GM12878 (cell line): ENCODE results near the gene ECI1. TPM values are rescaled to one million over a fixed set of nuclear protein-coding genes. Genes with fewer than 3 reads are reported as not detected.

ENCODE experiments used
- ATAC-seq: fragments of 200-7000 bp; cut with Tn5 transposase; 3 replicates; pipeline ENCODE4 v1.9.1; 2020; ENCODE audit warnings: mild to moderate bottlenecking, moderate library complexity
- BruUV-seq: library from RNA; stranded (reverse); fragments of 400-500 nt; replicated peaks from 2 replicates; lab custom pipeline; 2021; lab: Mats Ljungman, UMichigan
- CTCF ChIA-PET: fragments of 300-600 bp; sonication (Branson Sonifier 250); formaldehyde crosslinking; extraction: SDS; loops from one replicate; lab custom pipeline; 2021; ENCODE audit warnings: inconsistent platforms; lab: Yijun Ruan, JAX
- POLR2A ChIA-PET: fragments of 350-600 bp; formaldehyde crosslinking; extraction: SDS; loops from one replicate; lab custom pipeline; 2021; ENCODE audit warnings: inconsistent platforms; lab: Charles Lee
- RAD21 ChIA-PET: fragments of 300-600 bp; sonication (Branson Sonifier 250); formaldehyde crosslinking; loops from one replicate; lab custom pipeline; 2023; ENCODE audit warnings: antibody characterized with exemption; ENCODE audit not compliant: unreplicated experiment; lab: Charles Lee
- SMC1A ChIA-PET: fragments of 300-600 bp; sonication (Branson Sonifier 250); formaldehyde crosslinking; loops from one replicate; lab custom pipeline; 2023; ENCODE audit not compliant: unreplicated experiment, uncharacterized antibody; lab: Charles Lee
- DNase-seq: peaks from one replicate; pipeline ENCODE4 v3.0.0-alpha.2; 2011; ENCODE audit warnings: low read depth, low spot score
- FAIRE-seq: peaks from 3 replicates; lab custom pipeline; 2011; peaks lifted over from hg19 to GRCh38; lab: Jason Lieb, UNC
- H2AFZ ChIP-seq: 2 replicates; pipeline ENCODE4 v1.6.0; 2011; ENCODE audit warnings: low read depth, low read length, control low read depth; ENCODE audit not compliant: control insufficient read depth
- H3K27ac ChIP-seq: 2 replicates; pipeline ENCODE4 v1.5.1; 2011; ENCODE audit warnings: control low read depth; ENCODE audit not compliant: control insufficient read depth, insufficient read depth
- H3K27me3 ChIP-seq, 2 experiments: replicated peaks in 1 of 2; 2 replicates each; pipeline versions ENCODE4 v1.6.0 to v1.6.1; 2011; ENCODE audit warnings: low read length in 1 of 2; ENCODE audit not compliant: control insufficient read depth in 2 of 2, insufficient read depth in 2 of 2
- H3K36me3 ChIP-seq, 2 experiments: 2 replicates each; pipeline ENCODE4 v1.5.1; 2011; ENCODE audit warnings: low read length in 1 of 2; ENCODE audit not compliant: control insufficient read depth in 2 of 2, insufficient read depth in 2 of 2
- H3K4me1 ChIP-seq: 2 replicates; pipeline ENCODE4 v1.6.1; 2011; ENCODE audit warnings: mild to moderate bottlenecking, low read length, moderate library complexity, mixed read lengths; ENCODE audit not compliant: control insufficient read depth, insufficient read depth
- H3K4me2 ChIP-seq: 2 replicates; pipeline ENCODE4 v1.6.0; 2011; ENCODE audit warnings: control low read depth; ENCODE audit not compliant: control insufficient read depth, insufficient read depth
- H3K4me3 ChIP-seq: fragments of 200-600 bp; sonication (generic); 2 replicates; pipeline ENCODE4 v1.5.1; 2016
- H3K79me2 ChIP-seq: 2 replicates; pipeline ENCODE4 v1.6.0; 2011; ENCODE audit warnings: low read length; ENCODE audit not compliant: control insufficient read depth, insufficient read depth
- H3K9ac ChIP-seq: 2 replicates; pipeline ENCODE4 v1.8.0; 2011; ENCODE audit warnings: low read length, control low read depth, mixed read lengths; ENCODE audit not compliant: control insufficient read depth, insufficient read depth
- H3K9me3 ChIP-seq: replicated peaks from 3 replicates; pipeline ENCODE4 v1.5.1; 2011; ENCODE audit warnings: mild to moderate bottlenecking, low read length; ENCODE audit not compliant: control insufficient read depth, insufficient read depth
- H4K20me1 ChIP-seq: 2 replicates; pipeline ENCODE4 v1.6.0; 2011; ENCODE audit not compliant: control insufficient read depth, insufficient read depth
- ATF7 ChIP-seq: fragments of 450-650 bp; IDR thresholded peaks from 2 replicates; pipeline ENCODE4 v1.6.1; 2016; ENCODE audit warnings: low read depth, mild to moderate bottlenecking
- ETV6 ChIP-seq, 2 experiments: fragments of 450-650 bp in 1 of 2; IDR thresholded peaks in 1 of 2; conservative IDR thresholded peaks in 1 of 2; 2 replicates each; pipeline ENCODE4 v1.6.1; 2014; ENCODE audit warnings: antibody characterized with exemption in 1 of 2, borderline replicate concordance in 1 of 2, low read depth in 1 of 2, mild to moderate bottlenecking in 1 of 2, moderate library complexity in 1 of 2
- FOS ChIP-seq: IDR thresholded peaks from 3 replicates; pipeline ENCODE4 v1.6.1; 2011; ENCODE audit warnings: borderline replicate concordance; ENCODE audit not compliant: insufficient read length; ENCODE audit errors: extremely low read depth
- FOXM1 ChIP-seq: IDR thresholded peaks from 2 replicates; pipeline ENCODE4 v1.6.1; 2012; ENCODE audit warnings: low read depth, mild to moderate bottlenecking, inconsistent platforms, low read length, moderate library complexity
- GATAD2B ChIP-seq: fragments of 450-650 bp; conservative IDR thresholded peaks from 2 replicates; pipeline ENCODE4 v1.6.1; 2017; ENCODE audit warnings: low read depth, mild to moderate bottlenecking, moderate library complexity
- MTA2 ChIP-seq: fragments of 450-650 bp; IDR thresholded peaks from 2 replicates; pipeline ENCODE4 v1.6.1; 2016; ENCODE audit warnings: low read depth, mild to moderate bottlenecking, moderate library complexity
- NR2F1 ChIP-seq: fragments of 450-650 bp; conservative IDR thresholded peaks from 2 replicates; pipeline ENCODE4 v1.6.1; 2017; ENCODE audit warnings: mild to moderate bottlenecking
- POLR2AphosphoS2 ChIP-seq: IDR thresholded peaks from 2 replicates; pipeline ENCODE4 v1.6.1; 2011; ENCODE audit warnings: low read depth, mild to moderate bottlenecking, low read length, improper control_type of control experiment, moderate library complexity
- RAD51 ChIP-seq: fragments of 450-650 bp; IDR thresholded peaks from 2 replicates; pipeline ENCODE4 v1.6.1; 2016; ENCODE audit warnings: moderate library complexity, mild to moderate bottlenecking, inconsistent platforms
- ZBTB33 ChIP-seq: fragments of 450-650 bp; IDR thresholded peaks from 2 replicates; pipeline ENCODE4 v1.6.1; 2017; ENCODE audit warnings: mild to moderate bottlenecking
- ZNF274 ChIP-seq: IDR thresholded peaks from one replicate; pipeline ENCODE4 v1.8.0; 2011; ENCODE audit not compliant: insufficient read length, insufficient read depth
- WGBS: methylation state at CpG from one replicate; pipeline ENCODE4 v1.1.6; 2016; ENCODE audit warnings: low lambda C conversion rate; ENCODE audit not compliant: insufficient replicate concordance, insufficient coverage; ENCODE audit errors: missing lambda C conversion rate; 5-methylcytosine and 5-hydroxymethylcytosine counted together
- in situ Hi-C: fragments of 300-500 bp; cut with MboI; formaldehyde crosslinking; loops from 9 replicates; pipeline ENCODE4 v1.14.3; 2018; ENCODE audit warnings: mixed read lengths
- intact Hi-C: fragments of 100-400 bp; cut with micrococcal nuclease; formaldehyde crosslinking; loops from one replicate; pipeline ENCODE4 v1.14.2; 2022; ENCODE audit not compliant: unreplicated experiment
- polyA plus RNA-seq, 11 experiments: library from polyadenylated mRNA; depleted of rRNA in 4 of 11; unstranded in 6 of 11; stranded (reverse) in 5 of 11; fragments of >200 nt; fragmentation: Nextera tagmentation in 4 of 11; fragmentation: Illumina TruSeq in 1 of 11; extraction: Ambion mirVana in 4 of 11; extraction: Trizol in 1 of 11; gene quantifications; 1 replicate in 1 of 11; 2 replicates in 10 of 11; pipeline versions ENCODE4 v1.2.1 to v1.2.3, GENCODE V29; 2011 to 2016; ENCODE audit warnings: inconsistent platforms in 2 of 11, missing spikeins in 2 of 11, low read depth in 1 of 11
- total RNA-seq, 4 experiments: library from RNA; depleted of rRNA in 3 of 4; stranded (reverse); fragments of >200 nt in 3 of 4; fragmentation: Illumina TruSeq in 1 of 4; extraction: Trizol in 1 of 4; gene quantifications; 2 replicates each; pipeline versions ENCODE4 v1.2.1 to v1.2.3, GENCODE V29; 2013 to 2021
- TF ChIP-seq, protein P1 (sequence below): fragments of 450-650 bp; formaldehyde crosslinking; IDR thresholded peaks from 2 replicates; pipeline ENCODE4 v1.5.0; 2022; ENCODE audit warnings: mild to moderate bottlenecking, missing genetic modification characterization
- TF ChIP-seq, protein P2 (sequence below), 3 experiments: IDR thresholded peaks in 2 of 3; conservative IDR thresholded peaks in 1 of 3; 2 replicates each; pipeline ENCODE4 v1.5.1; 2011; ENCODE audit warnings: low read depth in 3 of 3, low read length in 3 of 3, mild to moderate bottlenecking in 3 of 3, control low read depth in 2 of 3, moderate library complexity in 2 of 3, inconsistent platforms in 1 of 3, mixed read lengths in 1 of 3; ENCODE audit not compliant: control insufficient read depth in 2 of 3, insufficient read depth in 1 of 3; ENCODE audit errors: extremely low read depth in 1 of 3
- TF ChIP-seq, protein P3 (sequence below): fragments of 450-650 bp; IDR thresholded peaks from 2 replicates; pipeline ENCODE4 v1.6.1; 2016; ENCODE audit warnings: mild to moderate bottlenecking

Gene ECI1
- total and polyA plus RNA-seq, 10 of the 15 experiments (the other 5 are each of a cell fraction or from before 2014, with no cell fraction given) = 2.2 to 82.1 (median 24.8) TPM

- ATAC-seq = no peak
- H3K9ac ChIP-seq = no peak overlapping the region
- in situ Hi-C loops = no loop called here
- TF ChIP-seq NR2F1 (no peak), ETV6 (conservative IDR thresholded peaks at IDR 0.05 in 1 of 2, IDR thresholded peaks at IDR 0.05 in 1 of 2; ENCODE audit: borderline replicate concordance in 1 of 2, low read depth in 1 of 2) (no peak), ZNF274 (no peak), ATF7 (no peak), MTA2 (no peak), GATAD2B (no peak), FOXM1 (no peak), ZBTB33 (no peak), RAD51 (no peak), FOS (no peak), POLR2AphosphoS2 (no peak)
- TF ChIP-seq, protein P1, sequence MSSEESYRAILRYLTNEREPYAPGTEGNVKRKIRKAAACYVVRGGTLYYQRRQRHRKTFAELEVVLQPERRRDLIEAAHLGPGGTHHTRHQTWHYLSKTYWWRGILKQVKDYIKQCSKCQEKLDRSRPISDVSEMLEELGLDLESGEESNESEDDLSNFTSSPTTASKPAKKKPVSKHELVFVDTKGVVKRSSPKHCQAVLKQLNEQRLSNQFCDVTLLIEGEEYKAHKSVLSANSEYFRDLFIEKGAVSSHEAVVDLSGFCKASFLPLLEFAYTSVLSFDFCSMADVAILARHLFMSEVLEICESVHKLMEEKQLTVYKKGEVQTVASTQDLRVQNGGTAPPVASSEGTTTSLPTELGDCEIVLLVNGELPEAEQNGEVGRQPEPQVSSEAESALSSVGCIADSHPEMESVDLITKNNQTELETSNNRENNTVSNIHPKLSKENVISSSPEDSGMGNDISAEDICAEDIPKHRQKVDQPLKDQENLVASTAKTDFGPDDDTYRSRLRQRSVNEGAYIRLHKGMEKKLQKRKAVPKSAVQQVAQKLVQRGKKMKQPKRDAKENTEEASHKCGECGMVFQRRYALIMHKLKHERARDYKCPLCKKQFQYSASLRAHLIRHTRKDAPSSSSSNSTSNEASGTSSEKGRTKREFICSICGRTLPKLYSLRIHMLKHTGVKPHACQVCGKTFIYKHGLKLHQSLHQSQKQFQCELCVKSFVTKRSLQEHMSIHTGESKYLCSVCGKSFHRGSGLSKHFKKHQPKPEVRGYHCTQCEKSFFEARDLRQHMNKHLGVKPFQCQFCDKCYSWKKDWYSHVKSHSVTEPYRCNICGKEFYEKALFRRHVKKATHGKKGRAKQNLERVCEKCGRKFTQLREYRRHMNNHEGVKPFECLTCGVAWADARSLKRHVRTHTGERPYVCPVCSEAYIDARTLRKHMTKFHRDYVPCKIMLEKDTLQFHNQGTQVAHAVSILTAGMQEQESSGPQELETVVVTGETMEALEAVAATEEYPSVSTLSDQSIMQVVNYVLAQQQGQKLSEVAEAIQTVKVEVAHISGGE (CRISPR knock-in tag) = no peak
- TF ChIP-seq, protein P2, sequence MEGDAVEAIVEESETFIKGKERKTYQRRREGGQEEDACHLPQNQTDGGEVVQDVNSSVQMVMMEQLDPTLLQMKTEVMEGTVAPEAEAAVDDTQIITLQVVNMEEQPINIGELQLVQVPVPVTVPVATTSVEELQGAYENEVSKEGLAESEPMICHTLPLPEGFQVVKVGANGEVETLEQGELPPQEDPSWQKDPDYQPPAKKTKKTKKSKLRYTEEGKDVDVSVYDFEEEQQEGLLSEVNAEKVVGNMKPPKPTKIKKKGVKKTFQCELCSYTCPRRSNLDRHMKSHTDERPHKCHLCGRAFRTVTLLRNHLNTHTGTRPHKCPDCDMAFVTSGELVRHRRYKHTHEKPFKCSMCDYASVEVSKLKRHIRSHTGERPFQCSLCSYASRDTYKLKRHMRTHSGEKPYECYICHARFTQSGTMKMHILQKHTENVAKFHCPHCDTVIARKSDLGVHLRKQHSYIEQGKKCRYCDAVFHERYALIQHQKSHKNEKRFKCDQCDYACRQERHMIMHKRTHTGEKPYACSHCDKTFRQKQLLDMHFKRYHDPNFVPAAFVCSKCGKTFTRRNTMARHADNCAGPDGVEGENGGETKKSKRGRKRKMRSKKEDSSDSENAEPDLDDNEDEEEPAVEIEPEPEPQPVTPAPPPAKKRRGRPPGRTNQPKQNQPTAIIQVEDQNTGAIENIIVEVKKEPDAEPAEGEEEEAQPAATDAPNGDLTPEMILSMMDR (IDR thresholded peaks at IDR 0.05 in 2 of 3, conservative IDR thresholded peaks at IDR 0.05 in 1 of 3; ENCODE audit: control insufficient read depth in 2 of 3, extremely low read depth in 1 of 3, insufficient read depth in 1 of 3, low read depth in 3 of 3, low read length in 3 of 3) = no peak
- TF ChIP-seq, protein P3, sequence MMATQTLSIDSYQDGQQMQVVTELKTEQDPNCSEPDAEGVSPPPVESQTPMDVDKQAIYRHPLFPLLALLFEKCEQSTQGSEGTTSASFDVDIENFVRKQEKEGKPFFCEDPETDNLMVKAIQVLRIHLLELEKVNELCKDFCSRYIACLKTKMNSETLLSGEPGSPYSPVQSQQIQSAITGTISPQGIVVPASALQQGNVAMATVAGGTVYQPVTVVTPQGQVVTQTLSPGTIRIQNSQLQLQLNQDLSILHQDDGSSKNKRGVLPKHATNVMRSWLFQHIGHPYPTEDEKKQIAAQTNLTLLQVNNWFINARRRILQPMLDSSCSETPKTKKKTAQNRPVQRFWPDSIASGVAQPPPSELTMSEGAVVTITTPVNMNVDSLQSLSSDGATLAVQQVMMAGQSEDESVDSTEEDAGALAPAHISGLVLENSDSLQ = no peak
Observed at GRCh38 chr16:2270070-2270462, 18.7 kb upstream of the ECI1 start.

More at GRCh38 chr16:2270070-2270462, 18.7 kb upstream of the ECI1 start:
- CTCF ChIA-PET = interaction anchor here (1.0 to 2.2 kb wide), 4 partner anchors 8 to 130 kb away, joined by 3 to 8 read pairs (median 3); partner anchors contain the start of gene ECI1
- POLR2A ChIA-PET = interaction anchor here (0.6 to 1.2 kb wide), 4 partner anchors 10 to 231 kb away, joined by 3 to 4 read pairs (median 4); no protein-coding TSS in a partner anchor
- Histone ChIP-seq H3K9me3 (no peaks in the 10 kb centered on the region), H3K4me3 (no peak overlapping the region), H4K20me1 (peaks cover 7% of the 10 kb centered on the region), H3K4me1 (peaks cover 11% of the 10 kb centered on the region), H3K27ac (no peak overlapping the region), H2AFZ (no peak overlapping the region), H3K27me3 (no peaks in the 10 kb centered on the region), H3K79me2 (peaks cover 34% of the 10 kb centered on the region), H3K36me3 (peaks cover 0 to 3% of the 10 kb centered on the region in 2 experiments; a peak in 1 of 4 replicates), H3K4me2 (peak overlapping the region; percentile 79; the same call in 1 of the 2 replicates)
- FAIRE-seq (no peak), DNase-seq (no peak)
- SMC1A ChIA-PET = no interaction called here
- 91% methylated on average over 9 of the region's 9 CpGs for WGBS
- no TSS peak for BruUV-seq
- intact Hi-C loops = no loop called here
- RAD21 ChIA-PET = no interaction called here
